Lung (tissue), 12 donors: ENCODE data around the gene TSPAN5. TPM values are rescaled to one million over a fixed set of nuclear protein-coding genes. Genes with fewer than 3 reads are reported as not detected.

Source experiments
- ATAC-seq: fragments of 200-7000 bp; cut with Tn5 transposase; one replicate; pipeline ENCODE4 v1.9.1; 2020; ENCODE audit warnings: moderate number of reproducible peaks; ENCODE audit not compliant: insufficient read depth, low FRiP score
- DNase-seq, 3 donors: peaks; one replicate each; pipeline ENCODE4 v3.0.0-alpha.2; 2013 to 2017
- H3K27ac ChIP-seq, 2 donors: one replicate each; pipeline ENCODE4 v1.5.1; 2013; ENCODE audit warnings: mild to moderate bottlenecking in 2 of 2, moderate library complexity in 2 of 2, control low read depth in 1 of 2, inconsistent platforms in 1 of 2, low read depth in 1 of 2, low read length in 1 of 2
- H3K27me3 ChIP-seq, 3 donors: one replicate each; pipeline ENCODE4 v1.5.1; 2013; ENCODE audit warnings: low read length in 2 of 3; ENCODE audit not compliant: control insufficient read depth in 3 of 3, insufficient read depth in 3 of 3
- H3K36me3 ChIP-seq, 4 donors: one replicate each; pipeline ENCODE4 v1.5.1; 2013; ENCODE audit warnings: low read length in 4 of 4, mild to moderate bottlenecking in 1 of 4, moderate library complexity in 1 of 4; ENCODE audit not compliant: control insufficient read depth in 4 of 4, insufficient read depth in 4 of 4
- H3K4me1 ChIP-seq, 5 donors: one replicate each; pipeline ENCODE4 v1.5.1; 2013; ENCODE audit warnings: low read length in 5 of 5, mild to moderate bottlenecking in 2 of 5, moderate library complexity in 1 of 5; ENCODE audit not compliant: control insufficient read depth in 5 of 5, insufficient read depth in 5 of 5
- H3K4me3 ChIP-seq: one replicate; pipeline ENCODE4 v1.5.1; 2013; ENCODE audit warnings: mild to moderate bottlenecking, control low read depth, moderate library complexity
- H3K9ac ChIP-seq, 2 donors: one replicate each; pipeline ENCODE4 v1.5.1; 2013; ENCODE audit warnings: low read length in 2 of 2, control low read depth in 1 of 2; ENCODE audit not compliant: insufficient read depth in 1 of 2
- H3K9me3 ChIP-seq, 4 donors: one replicate each; pipeline ENCODE4 v1.5.1; 2013; ENCODE audit warnings: low read length in 3 of 4, mild to moderate bottlenecking in 1 of 4, moderate library complexity in 1 of 4; ENCODE audit not compliant: control insufficient read depth in 4 of 4, insufficient read depth in 3 of 4
- CTCF ChIP-seq: IDR thresholded peaks from 2 replicates; pipeline ENCODE4 v1.5.1; 2012; ENCODE audit warnings: mild to moderate bottlenecking; ENCODE audit errors: control extremely low read depth, extremely low read depth
- whole genome bisulfite sequencing, 2 donors: extraction: QIAGEN DNeasy Blood & Tissue Kit; methylation state at CpG; one replicate each; pipeline ENCODE4 v1.1.7; 2013; 5-methylcytosine and 5-hydroxymethylcytosine counted together
- polyA plus RNA-seq, 2 donors: library from polyadenylated mRNA; stranded (reverse); fragments of 200-250 nt; gene quantifications; one replicate each; pipeline ENCODE4 v1.2.1, GENCODE V29; 2013
- total RNA-seq, 2 donors: library from RNA; depleted of rRNA in 1 of 2; stranded (reverse); fragments of >200 nt in 1 of 2; gene quantifications; one replicate each; pipeline ENCODE4 v1.2.1, GENCODE V29; 2014 to 2021
- donor health status: control.
- donor health status: control.
- donor health status: Bipolar disorder and iron deficiency.
- donor health status: healthy.
- donor health status: DM: yes; HTN: yes; CAD: no.

The TSPAN5 gene
- total and polyA plus RNA-seq, 4 donors, result 1.8 to 24.5 (median 6.3) TPM

DNA sequence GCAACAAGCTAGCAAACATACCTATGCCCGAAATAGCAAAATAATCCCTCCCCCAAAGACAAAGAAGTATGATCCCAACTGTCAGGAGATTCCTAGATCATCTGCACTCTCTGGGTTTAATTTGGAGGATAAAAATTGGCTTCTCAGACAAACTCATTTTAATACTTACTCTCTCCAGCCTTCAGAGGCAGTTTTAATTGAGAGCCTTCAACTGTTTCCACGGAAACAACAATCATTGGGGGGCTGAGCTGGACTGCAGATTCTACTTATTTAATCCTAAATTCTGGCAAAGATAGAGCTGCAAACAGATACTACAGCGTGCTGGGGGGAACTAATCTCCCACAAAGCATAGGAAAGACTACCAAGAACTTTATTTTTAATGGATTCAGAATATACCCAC lies 168.2 kb downstream of the TSPAN5 start:
- Histone ChIP-seq H3K9me3 (no peaks in the 10 kb centered on the region), H3K9ac (no peak overlapping the region), H3K36me3 (no peaks in the 10 kb centered on the region), H3K27ac (no peak overlapping the region), H3K4me1 (peaks cover 0 to 6% (median 0%) of the 10 kb centered on the region in 5 donors), H3K27me3 (no peaks in the 10 kb centered on the region), H3K4me3 (no peak overlapping the region)
- ATAC-seq (no peak), DNase-seq (no peak)
- WGBS, 2 donors, result 96 to 98% methylated on average over 3 of the region's 3 CpGs
- no peak for TF ChIP-seq CTCF

GRCh38 chr4:98485816-98486345 lies 172.5 kb downstream of the TSPAN5 start:
- Histone ChIP-seq H3K27me3 (no peaks in the 10 kb centered on the region), H3K9ac (no peak overlapping the region), H3K9me3 (no peaks in the 10 kb centered on the region), H3K4me1 (peaks cover 0 to 16% (median 0%) of the 10 kb centered on the region in 5 donors), H3K36me3 (peaks cover 0 to 2% (median 0%) of the 10 kb centered on the region in 4 donors), H3K4me3 (no peak overlapping the region), H3K27ac (no peak overlapping the region)
- no peak for TF ChIP-seq CTCF
- DNase-seq, result no peak
- ATAC-seq, result no peak
- 91 to 95% methylated on average over 7 of the region's 7 CpGs for WGBS, 2 donors

DNA sequence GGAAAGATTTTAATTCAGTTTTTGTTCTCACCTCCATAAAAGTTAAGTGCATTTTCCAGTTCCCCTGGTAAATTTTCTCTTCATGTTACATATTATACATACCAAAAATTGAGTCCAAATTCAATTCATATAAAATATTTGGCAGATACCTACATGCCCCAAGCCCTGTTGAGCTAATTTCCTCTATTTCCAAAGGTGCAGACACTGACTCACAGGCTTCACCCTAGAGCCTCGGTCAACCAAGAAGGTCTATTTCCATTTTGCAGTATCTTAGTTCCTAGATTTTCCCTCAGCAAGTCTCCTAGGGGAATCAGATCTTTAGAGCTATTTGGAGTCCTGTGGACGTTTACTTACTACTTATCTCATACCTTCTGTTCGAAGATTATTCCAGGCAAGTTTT lies 174.4 kb downstream of the TSPAN5 start:
- no peak overlapping the region for H3K9ac ChIP-seq
- H3K4me3 ChIP-seq, result no peak overlapping the region
- peaks cover 0 to 21% (median 0%) of the 10 kb centered on the region in 5 donors for H3K4me1 ChIP-seq
- no peak overlapping the region for H3K27ac ChIP-seq
- no peak for TF ChIP-seq CTCF
- H3K36me3 ChIP-seq, result peaks cover 0 to 2% (median 0%) of the 10 kb centered on the region in 4 donors
- ATAC-seq (no peak), DNase-seq (no peak)
- H3K9me3 ChIP-seq, result no peaks in the 10 kb centered on the region
- WGBS, 2 donors, result 84 to 85% methylated on average over 3 of the region's 3 CpGs
- no peaks in the 10 kb centered on the region for H3K27me3 ChIP-seq
